HG02642 (cell line): ENCODE measurements around the gene PPARD.

ENCODE experiments used
- ATAC-seq: cut with Tn5 transposase; IDR thresholded peaks from one replicate; pipeline ENCODE4 v1.9.1; 2021; ENCODE audit warnings: mild to moderate bottlenecking; ENCODE audit not compliant: unreplicated experiment, poor library complexity

PPARD gene

GRCh38 chr6:35351422-35351821, 9.1 kb downstream of the PPARD start:
- no peak for ATAC-seq

- ATAC-seq, result no peak
Measured at GRCh38 chr6:35352735-35353134, 10.4 kb downstream of the PPARD start.

- ATAC-seq, result no peak
Measured at GRCh38 chr6:35354361-35355135, 12.2 kb downstream of the PPARD start.

GRCh38 chr6:35356391-35356790, 14.0 kb downstream of the PPARD start:
- ATAC-seq, result no peak

GRCh38 chr6:35357677-35358076, 15.3 kb downstream of the PPARD start:
- no peak for ATAC-seq

- ATAC-seq, result no peak
Measured at GRCh38 chr6:35358086-35358485, 15.7 kb downstream of the PPARD start.

- no peak for ATAC-seq
Measured at GRCh38 chr6:35359346-35359743, 17.0 kb downstream of the PPARD start.

- no peak for ATAC-seq
Measured at GRCh38 chr6:35359744-35360348, 17.5 kb downstream of the PPARD start.

- ATAC-seq, result no peak
Measured at GRCh38 chr6:35360349-35361138, 18.2 kb downstream of the PPARD start.

GRCh38 chr6:35362200-35362599, 19.8 kb downstream of the PPARD start:
- ATAC-seq, result no peak

- no peak for ATAC-seq
Measured at GRCh38 chr6:35363293-35363750, 21.0 kb downstream of the PPARD start.

GRCh38 chr6:35365594-35366203, 23.3 kb downstream of the PPARD start:
- no peak for ATAC-seq

GRCh38 chr6:35366204-35366596, 23.8 kb downstream of the PPARD start:
- ATAC-seq, result no peak

- ATAC-seq, result no peak
Measured at GRCh38 chr6:35367646-35368037, 25.3 kb downstream of the PPARD start.

GRCh38 chr6:35368038-35368887, 25.9 kb downstream of the PPARD start:
- ATAC-seq, result no peak

- no peak for ATAC-seq
Measured at GRCh38 chr6:35370124-35370741, 27.9 kb downstream of the PPARD start.

GRCh38 chr6:35370785-35371493, 28.6 kb downstream of the PPARD start:
- ATAC-seq, result no peak

GRCh38 chr6:35371494-35372262, 29.3 kb downstream of the PPARD start:
- ATAC-seq, result no peak
